GM21786 (cell line): ENCODE measurements around the gene PMS2.
"Not testable (repeated sequence)": the region's sequence is repeated elsewhere in the genome, so short reads cannot be mapped to it uniquely, and the experiment has no call there.

ENCODE experiments used
- ATAC-seq: cut with Tn5 transposase; IDR thresholded peaks from one replicate; pipeline ENCODE4 v1.9.1; 2021; ENCODE audit not compliant: unreplicated experiment

Gene PMS2

GRCh38 chr7:6008668-6009611 is at the start of gene PMS2, which contains the start of gene AIMP2:
PMS2 (minus strand) TSS chr7:6009049; CDS start chr7:6009019, 30 bp downstream.
AIMP2 (plus strand) TSS chr7:6009272; CDS start chr7:6009364, 92 bp downstream.
- peak; percentile 93 for ATAC-seq

GRCh38 chr7:6057316-6058129 is 48.7 kb upstream of the PMS2 start:
- ATAC-seq: no peak

GRCh38 chr7:6056616-6057015 is 47.8 kb upstream of the PMS2 start:
- ATAC-seq: no peak

GRCh38 chr7:6051185-6051584 is 42.3 kb upstream of the PMS2 start:
- ATAC-seq: not testable (repeated sequence)

- no peak for ATAC-seq
Observed at GRCh38 chr7:6049780-6050179, 40.9 kb upstream of the PMS2 start.

GRCh38 chr7:6035686-6036085 is 26.8 kb upstream of the PMS2 start:
- ATAC-seq: no peak

GRCh38 chr7:6035165-6035564 is 26.3 kb upstream of the PMS2 start:
- no peak for ATAC-seq

- no peak for ATAC-seq
Observed at GRCh38 chr7:6032641-6033040, 23.8 kb upstream of the PMS2 start.

GRCh38 chr7:6032167-6032566 is 23.3 kb upstream of the PMS2 start:
- no peak for ATAC-seq

- no peak for ATAC-seq
Observed at GRCh38 chr7:6031567-6031966, 22.7 kb upstream of the PMS2 start.

- no peak for ATAC-seq
Observed at GRCh38 chr7:6030988-6031387, 22.1 kb upstream of the PMS2 start, which contains the start of gene ANKRD61. ANKRD61 (plus strand) TSS chr7:6031376; CDS start chr7:6031376, 0 bp downstream.

GRCh38 chr7:6028563-6028962 is 19.7 kb upstream of the PMS2 start:
- no peak for ATAC-seq

GRCh38 chr7:6027806-6028365 is 19.0 kb upstream of the PMS2 start:
- no peak for ATAC-seq

GRCh38 chr7:6026820-6027311 is 18.0 kb upstream of the PMS2 start:
- ATAC-seq: no peak

GRCh38 chr7:6026011-6026819 is 17.4 kb upstream of the PMS2 start:
- ATAC-seq: peak; percentile 90

GRCh38 chr7:6023974-6024435 is 15.2 kb upstream of the PMS2 start:
- ATAC-seq: no peak

- ATAC-seq: no peak
Observed at GRCh38 chr7:6022707-6023106, 13.9 kb upstream of the PMS2 start.

- ATAC-seq: no peak
Observed at GRCh38 chr7:6020371-6021286, 11.8 kb upstream of the PMS2 start.

- no peak for ATAC-seq
Observed at GRCh38 chr7:6016653-6016966, 7.8 kb upstream of the PMS2 start.
